DMS153 treated with DMSO at 0.1 percent for 48 hours (cell line): ENCODE data around the gene ZNF207.
"Not testable (repeated sequence)": the region's sequence is repeated elsewhere in the genome, so short reads cannot be mapped to it uniquely, and the experiment has no call there.

ENCODE experiments used
- DNase-seq: peaks from one replicate; lab custom pipeline; 2025; ENCODE audit not compliant: unreplicated experiment; lab: John Stamatoyannopoulos, UW

ZNF207 gene

DNA sequence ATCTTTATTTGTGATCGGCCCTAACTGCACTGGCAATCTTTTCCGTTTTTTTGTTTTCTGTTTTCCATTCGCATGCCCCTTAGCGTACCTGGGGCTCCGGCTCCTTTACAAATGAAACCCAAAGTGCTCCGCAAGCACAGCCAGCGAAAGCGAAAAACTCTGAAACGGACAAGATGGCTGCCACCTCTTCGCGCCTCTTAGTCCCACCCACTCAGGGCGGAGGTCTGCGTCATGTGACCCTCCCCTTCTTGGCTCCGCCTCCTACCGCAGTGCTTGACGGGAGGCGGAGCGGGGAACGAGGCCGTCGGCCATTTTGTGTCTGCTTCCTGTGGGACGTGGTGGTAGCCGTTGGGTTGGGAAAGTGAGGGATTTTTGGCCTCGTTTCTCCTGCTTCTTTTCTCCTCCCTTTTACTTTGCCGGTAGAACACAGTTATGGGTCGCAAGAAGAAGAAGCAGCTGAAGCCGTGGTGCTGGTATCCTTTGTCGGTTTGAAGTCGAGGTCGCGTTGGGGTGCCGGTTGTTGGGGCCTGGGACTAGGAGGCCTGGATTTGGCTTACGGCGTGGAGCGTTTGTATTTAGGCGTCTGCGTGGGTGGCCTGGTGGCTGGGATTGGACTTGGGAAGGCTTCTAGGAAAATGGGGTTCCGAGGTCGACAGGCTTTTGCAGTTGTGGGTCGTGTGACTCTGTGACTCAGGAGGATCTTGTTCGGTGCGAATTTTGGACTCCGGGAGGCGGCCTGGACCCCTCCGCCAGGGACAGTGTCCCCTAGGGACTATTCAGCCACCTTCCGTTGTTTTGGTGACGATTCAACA, at the start of gene ZNF207:
ZNF207 (plus strand) TSS at position 304 of the 812 bp plus-strand sequence; CDS start at position 433, 129 bp downstream.
- DNase-seq, result peak; percentile 80

DNA sequence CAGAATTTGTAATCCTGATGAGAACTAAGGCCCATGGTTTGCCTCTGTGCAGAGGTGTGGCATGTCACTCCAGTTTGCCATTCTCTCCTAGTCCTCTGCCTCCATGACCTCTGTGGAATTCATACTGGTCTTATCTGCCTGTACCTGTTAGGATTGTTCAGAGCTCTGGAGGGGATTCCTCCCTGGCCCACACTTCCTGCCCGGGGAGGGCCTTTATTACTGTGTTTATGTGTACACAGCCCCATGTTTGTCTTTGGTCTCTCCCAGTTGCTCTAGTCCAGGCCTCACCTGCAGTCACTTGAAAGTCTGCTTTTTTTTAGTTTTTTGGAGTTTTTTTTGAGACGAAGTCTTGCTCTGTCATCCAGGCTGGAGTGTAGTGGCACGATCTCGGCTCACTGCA, 47.9 kb upstream of the ZNF207 start:
- DNase-seq, result no peak

DNA sequence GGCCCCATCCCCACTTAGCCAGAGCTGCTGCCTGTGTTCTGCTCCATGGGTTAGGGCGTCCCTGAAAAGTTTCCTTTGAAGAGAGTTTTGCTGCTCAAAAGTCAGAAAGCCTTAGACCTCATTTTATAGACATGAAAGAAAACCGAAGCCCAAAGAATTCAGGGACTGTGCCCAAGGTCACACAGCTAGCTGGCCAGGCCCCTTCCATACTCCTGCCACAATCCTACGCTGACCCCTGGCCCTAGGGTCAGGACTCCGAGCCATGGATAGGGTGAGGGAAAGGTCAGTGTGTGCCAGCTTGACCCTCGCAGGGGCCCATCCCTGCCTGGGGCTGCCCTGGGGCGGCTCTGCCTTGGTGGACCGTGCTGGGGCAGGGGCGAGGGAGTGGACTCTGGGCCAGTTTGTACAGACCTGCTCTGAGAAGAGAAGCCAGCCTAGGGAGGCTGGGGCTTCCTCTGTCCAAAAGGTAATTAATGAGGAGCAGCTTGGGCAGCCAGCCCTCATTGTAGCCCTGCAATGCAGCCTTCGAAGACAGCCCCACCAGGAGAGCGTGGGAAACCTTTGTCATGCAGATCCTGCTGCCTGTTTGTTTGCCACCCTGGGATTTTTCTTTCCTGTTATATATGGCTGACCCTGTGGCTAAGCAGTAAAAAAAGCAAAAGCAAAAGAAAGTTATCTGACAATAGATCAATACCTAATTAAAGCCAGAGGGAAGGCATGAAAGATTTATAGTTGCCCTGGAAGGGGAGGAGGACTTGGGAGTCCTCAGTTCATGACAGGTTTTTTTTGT, 46.9 kb upstream of the ZNF207 start:
- DNase-seq, result no peak

DNA sequence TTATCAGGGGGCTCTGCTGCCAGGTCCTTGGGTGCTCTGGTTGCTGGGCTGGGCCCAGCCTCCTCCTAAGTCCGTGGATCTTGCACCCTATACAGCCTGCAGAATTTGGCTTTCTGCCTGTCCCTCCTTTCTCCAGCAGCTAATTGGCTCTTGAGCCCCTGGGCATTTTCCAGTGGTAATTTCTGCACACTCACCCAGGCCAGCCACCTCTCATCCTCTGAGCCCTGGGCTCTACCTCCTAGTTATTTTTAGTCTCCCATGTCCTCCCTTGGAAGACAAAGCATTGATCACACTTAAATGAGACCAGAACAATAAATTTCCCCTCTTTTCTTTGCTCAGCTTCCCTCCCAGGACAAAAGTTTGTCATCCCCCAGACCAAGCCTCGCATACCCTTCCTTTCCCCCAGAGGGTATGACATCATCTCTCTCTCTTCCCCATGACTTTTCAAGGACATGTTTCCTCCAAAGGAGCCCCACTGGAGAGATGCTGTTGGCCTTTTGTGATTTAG, 46.1 kb upstream of the ZNF207 start:
- DNase-seq, result no peak

DNA sequence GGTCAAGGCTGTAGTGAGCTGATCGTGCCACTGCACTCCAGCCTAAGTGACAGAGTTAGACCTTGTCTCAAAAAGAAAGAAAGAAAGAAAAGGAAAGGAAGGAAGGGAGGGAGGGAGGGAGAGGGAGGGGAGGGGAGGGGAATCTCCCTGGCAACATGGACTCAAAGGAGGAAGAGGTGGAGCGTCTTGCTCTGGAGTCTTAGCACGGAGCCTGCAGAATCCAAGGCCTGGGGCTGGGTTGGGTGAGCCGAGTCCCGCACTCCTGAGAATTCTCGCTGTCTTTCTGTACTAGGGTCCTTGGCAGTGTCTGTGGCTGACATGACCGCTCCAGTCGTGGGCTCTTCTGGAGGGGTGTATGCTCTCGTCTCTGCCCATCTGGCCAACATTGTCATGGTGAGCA, 44.9 kb upstream of the ZNF207 start:
- DNase-seq, result no peak

DNA sequence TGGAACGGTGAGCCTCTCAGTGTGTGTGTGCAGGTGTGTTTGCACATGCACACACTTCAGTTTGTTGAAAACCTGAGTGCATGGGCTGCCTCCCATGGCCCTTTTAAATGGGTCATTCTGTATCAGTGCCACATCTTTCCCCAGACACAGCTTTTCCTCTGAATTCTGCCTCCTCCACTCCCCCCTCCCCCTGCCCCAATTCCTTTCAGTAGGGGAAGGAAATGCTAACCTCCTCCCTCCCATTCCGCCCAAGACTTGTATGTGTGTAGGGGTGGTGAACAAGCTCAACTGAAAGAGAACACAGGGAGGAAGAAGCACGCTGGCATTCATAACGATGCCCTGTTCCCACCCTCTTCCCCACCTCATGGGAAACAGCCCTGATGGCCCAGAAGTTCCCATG, 42.3 kb upstream of the ZNF207 start:
- DNase-seq, result no peak

DNA sequence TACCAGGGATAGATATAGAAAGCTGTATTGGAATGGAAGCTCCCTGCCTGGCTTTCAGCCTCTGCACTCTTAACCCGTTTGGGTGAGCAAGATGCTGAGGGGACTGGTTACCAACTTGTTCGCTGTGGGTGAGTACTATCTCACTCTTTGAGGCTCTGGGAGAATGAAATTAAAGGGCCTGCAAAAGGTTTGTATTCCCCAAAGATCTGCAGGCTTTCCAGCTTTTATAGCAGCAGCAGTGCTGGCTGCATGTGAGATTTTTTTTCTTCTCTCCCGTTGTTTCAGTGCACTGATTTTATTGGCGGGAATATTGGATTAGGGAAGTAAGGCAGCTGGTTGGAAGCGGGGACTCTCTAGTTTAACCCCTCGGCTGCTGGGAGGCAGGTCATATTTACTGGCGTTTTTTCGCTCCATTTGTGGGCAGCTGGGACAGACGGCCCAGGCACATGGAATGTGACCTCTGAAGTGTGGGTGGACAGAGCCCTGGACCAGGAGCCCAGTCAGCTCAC, 38.9 kb upstream of the ZNF207 start:
- no peak for DNase-seq

DNA sequence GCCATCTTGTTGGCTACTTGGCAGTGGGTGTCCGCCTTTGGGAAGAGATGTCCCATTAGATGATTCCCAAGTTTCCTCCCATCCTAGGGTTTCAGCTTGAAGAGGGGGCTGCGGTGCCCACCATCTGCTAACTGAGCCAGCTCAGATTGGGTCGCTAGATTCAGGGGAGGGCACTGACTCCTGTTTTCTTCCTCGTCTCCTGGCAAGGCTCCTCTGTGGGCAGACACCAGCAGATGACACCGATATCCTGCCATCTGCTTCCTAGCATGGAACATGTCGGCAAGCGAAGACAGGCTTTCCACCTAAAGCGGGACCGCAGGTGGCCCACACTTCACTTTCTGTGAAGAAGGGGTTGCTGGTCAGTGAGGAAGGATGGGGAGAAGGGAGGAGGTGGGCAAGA, 35.3 kb upstream of the ZNF207 start:
- DNase-seq, result no peak

DNA sequence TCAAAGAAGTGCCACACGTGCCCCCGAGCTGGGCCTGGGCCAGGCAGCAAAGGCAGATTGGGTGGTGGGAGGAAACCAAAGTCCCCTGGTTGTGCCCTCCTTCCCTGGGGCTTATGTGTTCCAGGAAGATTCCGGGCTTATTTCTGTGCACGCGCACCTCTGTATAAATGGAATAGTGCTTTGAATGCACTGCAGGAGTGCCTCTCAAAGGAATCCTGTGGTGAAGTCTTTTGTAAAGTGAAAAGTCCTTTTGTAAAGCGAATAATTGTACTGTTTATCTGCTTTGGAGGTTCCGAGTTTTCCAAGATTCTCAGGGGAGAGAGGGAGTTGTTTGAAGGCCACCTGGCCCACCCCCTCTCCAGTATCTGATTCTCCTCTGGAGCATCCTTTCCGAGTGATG, 34.8 kb upstream of the ZNF207 start:
- DNase-seq, result no peak

DNA sequence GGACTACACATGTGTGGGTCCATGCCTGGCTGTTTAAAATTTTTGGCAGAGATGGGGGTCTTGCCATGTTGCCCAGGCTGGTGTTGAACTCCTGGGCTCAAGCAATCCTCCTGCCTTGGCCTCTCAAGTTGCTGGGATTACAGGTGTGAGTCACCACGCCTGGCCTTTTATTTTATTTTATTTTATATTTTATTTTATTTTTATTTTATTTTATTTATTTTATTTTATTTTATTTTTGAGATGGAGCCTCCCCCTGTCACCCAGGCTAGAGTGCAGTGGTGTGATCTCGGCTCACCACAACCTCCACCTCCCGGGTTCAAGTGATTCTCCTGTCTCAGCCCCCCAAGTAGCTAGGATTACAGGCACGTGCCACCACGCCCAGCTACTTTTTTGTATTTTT, 33.3 kb upstream of the ZNF207 start:
- DNase-seq, result not testable (repeated sequence)

DNA sequence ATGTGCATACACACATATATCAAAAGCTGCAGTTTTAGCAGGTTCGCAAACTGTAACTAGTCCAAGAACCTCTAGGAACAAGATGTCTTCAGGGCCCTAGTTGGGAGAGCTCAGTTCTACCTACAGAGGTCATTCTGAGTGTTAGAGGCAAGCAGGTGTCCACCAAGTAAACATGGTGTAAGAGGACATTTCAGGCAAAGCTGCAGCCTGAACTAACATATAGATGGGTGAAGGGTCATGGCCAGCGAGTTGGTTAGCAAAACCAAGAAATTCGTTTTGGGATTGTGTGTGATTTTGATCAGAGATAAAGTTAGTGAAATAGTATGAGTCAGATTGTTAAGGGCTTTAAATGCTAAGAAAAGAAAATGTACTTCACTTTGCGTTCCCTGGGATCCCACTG, 32.6 kb upstream of the ZNF207 start:
- no peak for DNase-seq

DNA sequence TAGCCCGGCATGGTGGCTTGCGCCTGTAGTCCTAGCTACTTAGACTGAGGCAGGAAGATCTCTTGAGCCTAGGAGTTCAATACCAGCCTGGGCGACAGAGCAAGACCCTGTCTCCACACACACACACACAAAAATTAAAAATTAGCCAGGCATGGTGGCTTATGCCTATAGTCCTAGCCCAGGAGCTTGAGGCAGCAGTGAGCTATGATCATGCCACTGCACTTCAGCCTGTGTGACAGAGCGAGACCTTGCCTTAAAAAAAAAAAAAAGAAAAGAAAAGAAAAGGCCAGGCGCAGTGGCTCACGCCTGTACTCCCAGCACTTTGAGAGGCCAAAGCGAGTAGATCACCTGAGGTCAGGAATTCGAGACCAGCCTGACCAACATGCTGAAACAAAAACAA, 31.9 kb upstream of the ZNF207 start:
- no peak for DNase-seq

DNA sequence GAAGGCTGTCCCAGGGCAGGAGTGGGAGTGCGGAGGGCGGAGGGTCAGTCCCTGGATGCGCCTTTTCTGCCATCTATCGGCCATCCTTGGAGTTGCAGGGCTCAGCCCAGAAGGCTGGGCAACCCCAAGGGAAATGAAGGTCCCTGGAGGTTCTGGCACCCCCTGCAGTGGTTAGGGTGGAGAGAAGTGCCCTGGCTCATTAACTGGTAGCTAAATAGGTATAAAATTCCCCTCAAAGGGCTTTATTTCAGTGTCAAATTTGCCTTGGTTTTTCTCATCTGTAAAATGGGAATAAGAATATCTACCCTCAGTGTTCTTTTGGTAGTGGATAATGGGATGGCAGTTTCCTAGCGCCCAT, 30.4 kb upstream of the ZNF207 start:
- no peak for DNase-seq

DNA sequence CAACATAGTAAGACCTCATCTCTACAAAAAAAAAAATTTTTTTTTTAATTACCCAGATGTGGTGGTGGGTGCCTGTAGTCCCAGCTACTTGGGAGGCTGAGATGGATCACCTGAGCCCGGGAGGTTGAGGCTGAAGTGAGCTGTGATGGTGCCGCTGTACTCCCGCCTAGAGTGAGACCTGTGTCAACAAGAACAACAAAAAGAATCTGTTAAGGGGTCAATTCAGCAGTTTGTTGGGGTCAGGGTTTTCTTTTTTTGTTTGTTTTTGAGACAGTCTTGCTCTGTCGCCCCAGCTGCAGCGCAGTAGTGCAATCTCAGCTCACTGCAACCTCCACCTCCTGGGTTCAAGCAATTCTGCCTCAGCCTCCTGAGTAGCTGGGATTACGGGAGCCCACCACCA, 29.9 kb upstream of the ZNF207 start:
- not testable (repeated sequence) for DNase-seq

DNA sequence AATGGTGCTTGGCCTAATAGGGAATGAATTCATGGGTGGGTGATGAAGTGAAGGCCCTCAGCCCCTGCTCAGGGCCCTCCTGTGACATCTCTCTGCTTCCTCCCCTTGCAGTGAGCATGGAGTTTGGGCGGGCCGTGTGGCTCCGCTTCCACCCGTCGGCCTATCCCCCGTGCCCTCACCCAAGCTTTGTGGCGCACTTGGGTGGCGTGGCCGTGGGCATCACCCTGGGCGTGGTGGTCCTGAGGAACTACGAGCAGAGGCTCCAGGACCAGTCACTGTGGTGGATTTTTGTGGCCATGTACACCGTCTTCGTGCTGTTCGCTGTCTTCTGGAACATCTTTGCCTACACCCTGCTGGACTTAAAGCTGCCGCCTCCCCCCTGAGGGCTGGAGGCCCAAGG, 29.1 kb upstream of the ZNF207 start:
- DNase-seq, result no peak

DNA sequence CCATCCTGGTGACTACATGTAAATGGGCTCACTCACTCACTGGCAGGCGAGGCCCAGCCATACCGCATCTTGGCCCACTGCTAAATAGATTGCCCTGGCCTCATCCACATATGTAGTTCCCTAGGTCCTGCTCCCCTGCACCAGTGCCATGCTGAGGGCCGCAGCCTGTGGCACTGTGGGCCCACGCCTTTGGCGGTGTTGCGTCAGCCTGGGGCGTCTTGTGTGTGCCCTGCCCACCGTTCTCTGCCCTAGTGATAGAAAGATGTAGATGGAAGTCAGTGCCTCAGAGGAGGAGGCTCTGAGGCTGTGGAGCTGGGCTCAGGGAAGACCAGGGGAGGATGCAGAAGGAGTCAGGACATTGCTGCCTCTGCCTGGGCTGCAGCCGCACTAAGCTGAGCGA, 26.9 kb upstream of the ZNF207 start:
- no peak for DNase-seq

DNA sequence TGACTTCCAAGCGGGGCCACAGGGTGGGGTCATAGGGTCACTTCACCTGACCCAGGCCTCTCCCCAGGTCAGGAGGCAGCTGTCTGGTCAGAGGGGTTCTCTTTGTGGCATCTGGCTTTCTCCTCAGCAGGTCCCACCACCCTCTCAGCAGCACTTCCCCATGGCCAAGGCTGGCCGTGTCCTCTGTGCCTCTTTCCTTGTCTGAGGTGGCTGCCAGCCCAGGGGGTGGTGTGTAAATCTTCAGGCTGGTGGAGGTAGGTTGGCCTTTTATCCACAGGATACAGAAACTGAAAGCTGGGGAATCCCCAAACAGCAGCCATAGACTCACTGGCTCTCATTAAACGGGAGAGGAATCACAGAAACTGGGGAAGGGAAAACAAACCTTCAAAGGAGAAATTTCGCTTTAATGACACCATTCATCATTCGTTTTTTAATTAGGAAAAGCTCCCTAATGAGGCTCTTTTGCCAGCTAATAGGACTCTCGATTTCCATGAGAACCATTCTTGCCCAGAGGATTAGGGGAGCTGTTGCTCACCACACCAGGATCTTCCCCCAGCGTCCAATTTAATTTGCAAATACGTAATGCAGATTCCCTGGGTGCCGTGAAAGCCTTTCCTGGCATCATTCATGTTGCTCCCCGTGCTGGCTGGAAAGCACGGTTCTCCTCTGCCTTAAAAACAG, 26.0 kb upstream of the ZNF207 start:
- no peak for DNase-seq

DNA sequence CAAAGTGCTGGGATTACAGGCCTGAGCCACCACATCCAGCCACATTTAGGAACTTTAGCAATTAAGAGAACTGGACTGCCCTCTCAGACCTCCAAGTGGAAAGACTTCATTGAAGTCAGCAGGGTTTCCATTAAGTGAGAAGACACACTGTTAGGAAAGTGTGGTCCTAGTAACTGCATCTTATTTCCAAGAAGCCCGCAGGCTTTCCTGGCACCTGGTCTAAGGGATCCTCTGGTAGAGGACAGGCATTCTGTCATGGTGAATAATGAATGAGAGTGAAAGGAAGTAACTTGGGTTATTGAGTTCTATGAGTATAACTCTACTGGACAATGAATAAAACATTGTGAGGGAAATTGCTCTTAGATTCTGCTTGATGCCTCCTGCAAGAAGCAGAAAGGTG, 22.0 kb upstream of the ZNF207 start:
- DNase-seq, result no peak

DNA sequence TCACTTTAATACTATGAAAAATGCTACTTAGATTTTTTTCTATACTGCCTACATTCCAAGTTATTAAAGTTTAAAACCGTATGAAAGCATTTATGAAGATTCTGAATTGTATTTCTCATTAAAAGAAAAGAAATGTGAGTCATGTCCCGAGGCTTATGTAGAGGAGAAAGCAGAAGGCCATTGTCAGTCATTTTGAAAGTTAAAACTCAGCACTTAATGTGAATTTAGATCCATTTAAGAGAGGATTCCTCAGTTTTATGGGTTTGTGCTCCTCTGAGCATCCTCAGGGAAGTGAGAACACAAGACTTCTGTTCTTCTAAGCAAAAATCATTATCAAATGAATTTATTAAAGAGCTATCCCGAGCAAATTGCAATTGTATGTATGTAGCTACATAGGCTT, 19.8 kb upstream of the ZNF207 start:
- no peak for DNase-seq

DNA sequence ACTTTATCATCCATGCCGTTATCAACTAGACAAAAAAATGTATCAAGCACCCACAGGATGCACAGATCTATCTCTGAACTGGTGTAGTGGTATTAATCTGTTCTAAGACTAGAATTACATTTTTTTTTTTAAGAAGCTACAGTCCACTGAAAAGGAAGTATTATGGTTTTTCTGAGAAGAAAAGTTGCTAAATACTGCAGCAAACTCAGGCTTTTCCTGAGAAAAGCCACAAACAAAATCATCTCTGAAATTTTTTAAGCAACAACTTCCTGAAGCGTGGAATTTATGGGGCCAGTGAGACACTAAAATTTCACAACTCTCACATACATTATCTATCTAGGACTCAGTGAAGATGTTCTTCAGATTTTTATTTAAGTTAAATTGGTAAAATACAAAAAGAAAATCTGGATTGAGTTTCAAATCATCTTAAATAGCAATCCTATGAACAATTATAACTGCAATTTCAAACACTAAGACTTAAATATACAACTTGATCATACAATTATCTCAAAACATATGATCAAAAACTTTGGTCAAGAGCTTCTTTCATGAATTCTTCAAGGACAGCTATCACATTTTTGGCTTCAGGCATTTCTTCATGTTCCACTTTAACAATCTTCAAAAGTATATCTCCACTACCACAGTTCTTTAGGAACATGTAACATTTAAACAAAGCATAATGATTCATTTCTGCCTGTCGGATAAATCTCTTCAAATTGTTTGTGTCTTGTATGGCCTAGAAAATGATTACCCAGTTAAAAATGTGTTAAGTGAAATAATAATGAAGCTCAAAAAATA, 18.5 kb upstream of the ZNF207 start:
- no peak for DNase-seq

DNA sequence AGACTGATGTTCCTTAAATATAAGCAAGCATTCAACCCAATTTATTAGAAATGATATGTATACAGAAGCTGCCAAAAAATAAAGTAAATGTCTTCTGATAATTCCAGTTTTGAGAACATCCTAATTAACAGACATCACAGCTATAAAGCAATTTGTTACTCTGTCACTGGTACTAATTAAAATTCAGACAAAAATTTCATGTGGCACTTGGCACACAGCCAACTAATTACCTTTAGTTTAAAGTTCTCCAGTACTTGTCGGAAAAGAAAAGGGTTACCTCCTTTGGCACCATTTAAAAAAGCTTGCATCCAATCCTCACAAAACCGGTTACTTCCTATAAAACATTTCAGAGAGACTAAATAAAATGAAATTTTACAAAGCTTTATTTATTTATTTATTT, 16.8 kb upstream of the ZNF207 start:
- DNase-seq, result no peak
